ENCODE results near the gene CLDN25. TPM values are rescaled to one million over a fixed set of nuclear protein-coding genes. Genes with fewer than 3 reads are reported as not detected.

The CLDN25 gene
- total and polyA plus RNA-seq, 2 of the 13 experiments (the other 11 are each of a cell fraction or from before 2014, with no cell fraction given), result not detected

DNA sequence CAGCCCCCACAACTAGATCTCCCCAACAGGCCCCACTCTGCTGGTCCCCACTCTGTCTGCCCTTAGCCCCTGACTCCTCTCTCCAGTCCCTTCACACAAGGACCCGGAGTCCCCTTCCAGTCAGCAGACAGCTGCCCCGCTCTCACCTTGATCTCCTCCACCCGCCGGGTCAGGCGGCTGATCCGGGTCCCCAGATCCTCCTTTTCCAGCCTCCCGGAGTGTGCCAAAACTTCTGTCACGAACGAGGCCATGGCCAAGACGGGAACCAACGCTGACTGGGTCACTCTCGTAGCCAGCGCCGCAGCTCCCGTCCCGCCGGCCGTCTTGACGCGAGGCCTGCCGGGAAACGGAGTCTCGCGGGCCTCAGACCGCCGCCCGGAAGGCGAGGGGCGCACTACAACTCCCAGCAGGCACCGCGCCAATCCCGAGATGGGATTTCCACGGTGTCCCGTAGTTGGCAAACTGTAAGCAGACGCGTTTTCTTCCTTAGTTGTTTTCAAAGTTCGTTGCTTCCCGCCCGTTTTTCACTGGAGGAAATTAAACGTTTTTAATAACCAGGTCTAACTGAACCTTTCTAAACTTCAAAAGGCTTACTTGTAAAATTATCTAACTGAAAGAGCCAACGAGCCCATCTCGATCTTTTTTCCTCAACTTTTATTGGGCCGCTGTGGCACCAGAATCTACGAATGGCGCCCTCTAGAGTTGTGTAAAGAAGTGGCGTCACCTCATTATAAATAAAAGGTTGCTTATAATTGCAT lies 6.0 kb upstream of the CLDN25 start, which contains the start of gene ZW10 (continued):
- TF ChIP-seq, protein P1, sequence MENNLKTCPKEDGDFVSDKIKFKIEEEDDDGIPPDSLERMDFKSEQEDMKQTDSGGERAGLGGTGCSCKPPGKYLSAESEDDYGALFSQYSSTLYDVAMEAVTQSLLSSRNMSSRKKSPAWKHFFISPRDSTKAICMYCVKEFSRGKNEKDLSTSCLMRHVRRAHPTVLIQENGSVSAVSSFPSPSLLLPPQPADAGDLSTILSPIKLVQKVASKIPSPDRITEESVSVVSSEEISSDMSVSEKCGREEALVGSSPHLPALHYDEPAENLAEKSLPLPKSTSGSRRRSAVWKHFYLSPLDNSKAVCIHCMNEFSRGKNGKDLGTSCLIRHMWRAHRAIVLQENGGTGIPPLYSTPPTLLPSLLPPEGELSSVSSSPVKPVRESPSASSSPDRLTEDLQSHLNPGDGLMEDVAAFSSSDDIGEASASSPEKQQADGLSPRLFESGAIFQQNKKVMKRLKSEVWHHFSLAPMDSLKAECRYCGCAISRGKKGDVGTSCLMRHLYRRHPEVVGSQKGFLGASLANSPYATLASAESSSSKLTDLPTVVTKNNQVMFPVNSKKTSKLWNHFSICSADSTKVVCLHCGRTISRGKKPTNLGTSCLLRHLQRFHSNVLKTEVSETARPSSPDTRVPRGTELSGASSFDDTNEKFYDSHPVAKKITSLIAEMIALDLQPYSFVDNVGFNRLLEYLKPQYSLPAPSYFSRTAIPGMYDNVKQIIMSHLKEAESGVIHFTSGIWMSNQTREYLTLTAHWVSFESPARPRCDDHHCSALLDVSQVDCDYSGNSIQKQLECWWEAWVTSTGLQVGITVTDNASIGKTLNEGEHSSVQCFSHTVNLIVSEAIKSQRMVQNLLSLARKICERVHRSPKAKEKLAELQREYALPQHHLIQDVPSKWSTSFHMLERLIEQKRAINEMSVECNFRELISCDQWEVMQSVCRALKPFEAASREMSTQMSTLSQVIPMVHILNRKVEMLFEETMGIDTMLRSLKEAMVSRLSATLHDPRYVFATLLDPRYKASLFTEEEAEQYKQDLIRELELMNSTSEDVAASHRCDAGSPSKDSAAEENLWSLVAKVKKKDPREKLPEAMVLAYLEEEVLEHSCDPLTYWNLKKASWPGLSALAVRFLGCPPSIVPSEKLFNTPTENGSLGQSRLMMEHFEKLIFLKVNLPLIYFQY (CRISPR knock-in tag; IDR thresholded peaks at IDR 0.05; ENCODE audit: borderline replicate concordance), result peak; percentile 68; the same call in 1 of the 2 replicates
- TF ChIP-seq, protein P2, sequence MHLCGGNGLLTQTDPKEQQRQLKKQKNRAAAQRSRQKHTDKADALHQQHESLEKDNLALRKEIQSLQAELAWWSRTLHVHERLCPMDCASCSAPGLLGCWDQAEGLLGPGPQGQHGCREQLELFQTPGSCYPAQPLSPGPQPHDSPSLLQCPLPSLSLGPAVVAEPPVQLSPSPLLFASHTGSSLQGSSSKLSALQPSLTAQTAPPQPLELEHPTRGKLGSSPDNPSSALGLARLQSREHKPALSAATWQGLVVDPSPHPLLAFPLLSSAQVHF (CRISPR knock-in tag; IDR thresholded peaks at IDR 0.05), result no peak
- TF ChIP-seq ZNF292 (CRISPR knock-in tag; IDR thresholded peaks at IDR 0.05; ENCODE audit: borderline replicate concordance, low read depth), result peak; percentile 80; the same call in 1 of the 2 replicates
- TF ChIP-seq, protein P3, sequence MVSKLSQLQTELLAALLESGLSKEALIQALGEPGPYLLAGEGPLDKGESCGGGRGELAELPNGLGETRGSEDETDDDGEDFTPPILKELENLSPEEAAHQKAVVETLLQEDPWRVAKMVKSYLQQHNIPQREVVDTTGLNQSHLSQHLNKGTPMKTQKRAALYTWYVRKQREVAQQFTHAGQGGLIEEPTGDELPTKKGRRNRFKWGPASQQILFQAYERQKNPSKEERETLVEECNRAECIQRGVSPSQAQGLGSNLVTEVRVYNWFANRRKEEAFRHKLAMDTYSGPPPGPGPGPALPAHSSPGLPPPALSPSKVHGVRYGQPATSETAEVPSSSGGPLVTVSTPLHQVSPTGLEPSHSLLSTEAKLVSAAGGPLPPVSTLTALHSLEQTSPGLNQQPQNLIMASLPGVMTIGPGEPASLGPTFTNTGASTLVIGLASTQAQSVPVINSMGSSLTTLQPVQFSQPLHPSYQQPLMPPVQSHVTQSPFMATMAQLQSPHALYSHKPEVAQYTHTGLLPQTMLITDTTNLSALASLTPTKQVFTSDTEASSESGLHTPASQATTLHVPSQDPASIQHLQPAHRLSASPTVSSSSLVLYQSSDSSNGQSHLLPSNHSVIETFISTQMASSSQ (IDR thresholded peaks at IDR 0.05; ENCODE audit: low read depth), result no peak
- TF ChIP-seq, protein P3 (CRISPR knock-in tag; IDR thresholded peaks at IDR 0.05; ENCODE audit: borderline replicate concordance), result no peak
- peak; percentile 96 for TF ChIP-seq HCFC1 (IDR thresholded peaks at IDR 0.05; ENCODE audit: low read depth, low read length)
- TF ChIP-seq, protein P4, sequence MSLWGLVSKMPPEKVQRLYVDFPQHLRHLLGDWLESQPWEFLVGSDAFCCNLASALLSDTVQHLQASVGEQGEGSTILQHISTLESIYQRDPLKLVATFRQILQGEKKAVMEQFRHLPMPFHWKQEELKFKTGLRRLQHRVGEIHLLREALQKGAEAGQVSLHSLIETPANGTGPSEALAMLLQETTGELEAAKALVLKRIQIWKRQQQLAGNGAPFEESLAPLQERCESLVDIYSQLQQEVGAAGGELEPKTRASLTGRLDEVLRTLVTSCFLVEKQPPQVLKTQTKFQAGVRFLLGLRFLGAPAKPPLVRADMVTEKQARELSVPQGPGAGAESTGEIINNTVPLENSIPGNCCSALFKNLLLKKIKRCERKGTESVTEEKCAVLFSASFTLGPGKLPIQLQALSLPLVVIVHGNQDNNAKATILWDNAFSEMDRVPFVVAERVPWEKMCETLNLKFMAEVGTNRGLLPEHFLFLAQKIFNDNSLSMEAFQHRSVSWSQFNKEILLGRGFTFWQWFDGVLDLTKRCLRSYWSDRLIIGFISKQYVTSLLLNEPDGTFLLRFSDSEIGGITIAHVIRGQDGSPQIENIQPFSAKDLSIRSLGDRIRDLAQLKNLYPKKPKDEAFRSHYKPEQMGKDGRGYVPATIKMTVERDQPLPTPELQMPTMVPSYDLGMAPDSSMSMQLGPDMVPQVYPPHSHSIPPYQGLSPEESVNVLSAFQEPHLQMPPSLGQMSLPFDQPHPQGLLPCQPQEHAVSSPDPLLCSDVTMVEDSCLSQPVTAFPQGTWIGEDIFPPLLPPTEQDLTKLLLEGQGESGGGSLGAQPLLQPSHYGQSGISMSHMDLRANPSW (CRISPR knock-in tag; IDR thresholded peaks at IDR 0.05; ENCODE audit: borderline replicate concordance), result no peak
- TF ChIP-seq, protein P5, sequence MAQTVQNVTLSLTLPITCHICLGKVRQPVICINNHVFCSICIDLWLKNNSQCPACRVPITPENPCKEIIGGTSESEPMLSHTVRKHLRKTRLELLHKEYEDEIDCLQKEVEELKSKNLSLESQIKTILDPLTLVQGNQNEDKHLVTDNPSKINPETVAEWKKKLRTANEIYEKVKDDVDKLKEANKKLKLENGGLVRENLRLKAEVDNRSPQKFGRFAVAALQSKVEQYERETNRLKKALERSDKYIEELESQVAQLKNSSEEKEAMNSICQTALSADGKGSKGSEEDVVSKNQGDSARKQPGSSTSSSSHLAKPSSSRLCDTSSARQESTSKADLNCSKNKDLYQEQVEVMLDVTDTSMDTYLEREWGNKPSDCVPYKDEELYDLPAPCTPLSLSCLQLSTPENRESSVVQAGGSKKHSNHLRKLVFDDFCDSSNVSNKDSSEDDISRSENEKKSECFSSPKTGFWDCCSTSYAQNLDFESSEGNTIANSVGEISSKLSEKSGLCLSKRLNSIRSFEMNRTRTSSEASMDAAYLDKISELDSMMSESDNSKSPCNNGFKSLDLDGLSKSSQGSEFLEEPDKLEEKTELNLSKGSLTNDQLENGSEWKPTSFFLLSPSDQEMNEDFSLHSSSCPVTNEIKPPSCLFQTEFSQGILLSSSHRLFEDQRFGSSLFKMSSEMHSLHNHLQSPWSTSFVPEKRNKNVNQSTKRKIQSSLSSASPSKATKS (CRISPR knock-in tag; IDR thresholded peaks at IDR 0.05), result no peak
- peak; percentile 43; the same call in 1 of the 2 replicates for TF ChIP-seq ZMYM4 (CRISPR knock-in tag; IDR thresholded peaks at IDR 0.05)
- TF ChIP-seq, protein P6, sequence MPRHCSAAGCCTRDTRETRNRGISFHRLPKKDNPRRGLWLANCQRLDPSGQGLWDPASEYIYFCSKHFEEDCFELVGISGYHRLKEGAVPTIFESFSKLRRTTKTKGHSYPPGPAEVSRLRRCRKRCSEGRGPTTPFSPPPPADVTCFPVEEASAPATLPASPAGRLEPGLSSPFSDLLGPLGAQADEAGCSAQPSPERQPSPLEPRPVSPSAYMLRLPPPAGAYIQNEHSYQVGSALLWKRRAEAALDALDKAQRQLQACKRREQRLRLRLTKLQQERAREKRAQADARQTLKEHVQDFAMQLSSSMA (CRISPR knock-in tag; IDR thresholded peaks at IDR 0.05), result no peak
- no peak for TF ChIP-seq ZNF572 (CRISPR knock-in tag; IDR thresholded peaks at IDR 0.05)
- no peak for TF ChIP-seq RAD21 (CRISPR knock-in tag; IDR thresholded peaks at IDR 0.05)
